Right lung (tissue), 5 donors: ENCODE results near the gene GDF9. TPM values are rescaled to one million over a fixed set of nuclear protein-coding genes. Genes with fewer than 3 reads are reported as not detected.
"Not testable (repeated sequence)": the region's sequence is repeated elsewhere in the genome, so short reads cannot be mapped to it uniquely, and the experiment has no call there.

ENCODE experiments used
- DNase-seq, 2 donors: peaks; one replicate each; pipeline ENCODE4 v3.0.0-alpha.2; 2013
- polyA plus RNA-seq, 5 donors: library from polyadenylated mRNA; unstranded; fragments of 120-200 nt; gene quantifications; one replicate each; pipeline versions ENCODE4 v1.2.1 to v1.2.3, GENCODE V29; 2013; ENCODE audit warnings: inconsistent platforms in 1 of 5, low replicate concordance in 1 of 5; ENCODE audit not compliant: insufficient read length in 5 of 5, insufficient read depth in 1 of 5

Gene GDF9
- polyA plus RNA-seq, 5 donors: 0.91 to 1.7 (median 1.6) TPM

DNA sequence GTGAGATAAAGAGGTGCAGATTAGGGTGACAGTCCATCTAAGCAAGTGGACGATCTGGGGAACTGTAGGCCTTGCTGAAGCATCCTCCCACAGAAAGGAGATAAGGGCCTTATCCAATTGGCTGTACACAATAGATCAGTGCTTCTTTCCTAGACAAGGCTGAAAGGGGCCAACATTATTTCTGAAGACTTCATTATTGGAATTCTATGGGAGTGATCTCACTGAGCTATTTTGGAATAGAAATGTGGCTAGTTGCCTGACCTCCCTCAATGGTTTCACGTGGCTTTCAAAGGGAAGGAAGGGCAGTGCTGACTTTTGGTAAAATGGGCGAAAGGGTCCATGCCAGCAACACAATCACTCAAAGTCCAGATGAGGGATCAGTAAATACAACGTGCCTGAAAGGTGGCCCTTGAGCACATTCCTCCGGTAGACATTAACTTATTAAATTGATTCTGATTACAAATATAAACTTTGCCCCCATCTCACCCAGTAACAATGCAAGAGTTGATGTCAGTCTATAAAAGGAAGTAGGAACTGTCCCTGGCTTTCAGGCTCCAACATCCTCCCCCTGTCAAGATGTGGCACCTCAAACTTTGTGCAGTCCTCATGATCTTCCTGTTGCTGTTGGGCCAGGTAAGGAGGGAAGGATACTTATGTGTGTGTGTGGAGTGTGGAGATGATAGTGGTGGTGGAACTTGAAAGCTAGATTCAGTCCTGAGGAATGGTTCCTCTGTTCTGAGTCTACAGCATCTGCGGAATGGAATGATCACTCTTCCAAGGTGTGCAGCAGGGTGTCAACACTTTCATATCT is 7.1 kb upstream of the GDF9 start, which contains the start of gene LEAP2:
TSS of gene LEAP2 (plus strand) at position 550 of the 811 bp plus-strand sequence. CDS start at position 577, 27 bp downstream.
- DNase-seq: no peak

DNA sequence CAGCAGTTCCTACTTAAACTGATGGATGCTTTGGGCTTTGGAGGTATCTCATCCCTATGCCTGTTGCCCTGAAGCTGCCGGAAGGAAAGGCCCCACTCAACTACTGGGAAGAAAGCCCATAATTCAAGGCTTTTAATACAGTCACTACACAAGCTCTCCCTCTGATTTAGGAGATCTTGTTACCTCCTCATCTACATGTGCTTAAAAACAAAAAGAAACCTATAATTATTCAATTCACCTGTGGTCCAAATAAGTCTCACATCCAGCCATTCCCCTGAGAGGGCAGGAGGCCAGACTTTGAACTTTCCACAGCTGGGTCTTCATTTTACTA is 6.5 kb upstream of the GDF9 start:
- no peak for DNase-seq

DNA sequence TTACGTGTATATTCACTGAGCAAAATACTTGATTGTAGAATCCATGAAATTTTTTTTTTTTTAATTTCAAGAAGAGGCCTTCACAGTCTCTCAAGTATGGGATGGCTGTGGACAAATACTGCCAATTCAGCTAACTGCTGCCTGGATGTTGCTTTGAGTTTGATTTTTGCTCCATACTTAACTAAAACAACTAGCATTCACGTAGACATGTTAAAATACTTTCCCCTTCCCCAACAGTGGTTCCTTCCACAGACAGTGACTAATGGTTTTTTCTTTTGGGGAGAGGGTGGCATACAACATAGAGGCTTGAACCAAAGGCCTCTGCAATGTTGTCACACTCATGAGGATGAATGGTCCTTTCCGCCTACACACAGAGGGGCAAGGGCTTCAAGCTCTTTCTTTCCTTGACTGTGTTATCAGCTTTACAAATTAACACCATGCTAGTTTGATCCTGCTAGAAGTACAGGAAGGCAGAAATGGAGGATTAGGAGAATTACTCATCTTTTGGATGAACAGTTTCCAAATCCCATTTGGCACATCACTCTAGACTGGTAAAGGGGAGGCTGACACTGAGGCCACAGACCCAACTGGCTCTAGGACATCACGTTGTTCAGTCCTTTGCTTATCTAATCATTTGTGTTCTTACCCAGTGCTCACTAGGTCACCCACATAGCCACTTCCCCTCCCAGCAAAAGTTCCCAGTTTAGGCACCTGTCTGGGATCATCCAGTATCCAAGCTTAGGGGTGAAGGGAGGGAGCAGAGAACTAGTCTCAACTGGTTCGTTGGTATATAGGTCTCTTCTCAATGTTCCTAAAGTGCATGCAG is 5.4 kb upstream of the GDF9 start:
- DNase-seq: no peak

DNA sequence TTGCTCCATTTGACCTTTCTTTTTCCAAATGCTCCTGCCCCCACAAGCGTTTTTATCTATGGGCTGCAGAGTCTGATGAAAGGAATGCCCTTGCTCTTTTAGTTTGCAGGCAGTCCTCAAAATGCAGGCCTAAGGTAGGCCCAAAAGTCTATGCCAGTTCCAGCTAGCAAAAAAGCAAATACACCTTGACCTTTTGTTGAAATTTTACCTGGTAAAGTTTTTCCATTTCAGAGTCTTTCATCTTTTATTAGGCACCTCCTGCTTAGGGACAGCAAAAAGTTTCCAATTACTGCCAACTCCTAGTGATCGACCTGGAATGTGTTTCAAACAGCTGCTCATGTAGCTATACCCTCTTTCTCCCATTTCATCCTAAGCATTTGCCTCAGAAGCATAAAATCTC is 4.5 kb upstream of the GDF9 start:
- DNase-seq: no peak

DNA sequence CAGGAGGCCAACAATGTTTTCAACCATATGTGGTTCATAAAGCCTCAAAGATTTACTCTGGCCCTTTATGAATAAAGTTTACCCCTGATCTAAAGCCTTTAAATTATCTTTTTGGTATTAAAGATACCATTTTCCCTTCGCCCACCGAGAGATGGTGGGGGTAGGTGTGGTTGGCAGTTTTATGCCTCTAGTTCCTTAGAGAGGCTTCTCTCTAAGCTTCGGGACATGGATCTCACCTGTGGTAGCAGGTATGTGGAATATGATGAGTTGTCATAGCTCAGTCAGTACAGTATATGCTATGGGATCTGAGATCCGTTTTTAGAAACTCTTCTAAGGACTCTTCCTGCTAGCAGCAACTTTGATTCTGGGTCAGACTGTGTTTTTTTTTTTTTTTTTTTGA is 2.5 kb upstream of the GDF9 start:
- no peak for DNase-seq

DNA sequence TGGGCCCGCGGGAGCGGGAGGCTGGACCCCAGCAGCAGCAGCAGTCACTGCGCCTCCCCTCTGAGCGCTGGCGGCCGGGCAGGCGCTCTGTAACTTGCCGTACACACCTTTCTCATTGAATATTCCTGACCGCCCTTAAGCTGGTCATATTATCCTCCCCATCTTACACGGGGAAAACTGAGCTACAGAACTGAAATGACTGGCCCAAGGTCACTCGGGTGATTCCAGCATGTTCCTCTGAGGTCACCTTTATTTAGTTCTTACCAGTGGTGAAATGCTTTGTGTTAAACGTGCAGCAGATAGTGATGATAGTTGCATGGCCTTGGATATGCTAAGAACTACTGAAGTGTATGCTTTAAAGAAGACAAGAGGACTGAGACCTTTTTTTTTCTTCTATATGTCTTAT is 780 bp upstream of the GDF9 start:
- no peak for DNase-seq

DNA sequence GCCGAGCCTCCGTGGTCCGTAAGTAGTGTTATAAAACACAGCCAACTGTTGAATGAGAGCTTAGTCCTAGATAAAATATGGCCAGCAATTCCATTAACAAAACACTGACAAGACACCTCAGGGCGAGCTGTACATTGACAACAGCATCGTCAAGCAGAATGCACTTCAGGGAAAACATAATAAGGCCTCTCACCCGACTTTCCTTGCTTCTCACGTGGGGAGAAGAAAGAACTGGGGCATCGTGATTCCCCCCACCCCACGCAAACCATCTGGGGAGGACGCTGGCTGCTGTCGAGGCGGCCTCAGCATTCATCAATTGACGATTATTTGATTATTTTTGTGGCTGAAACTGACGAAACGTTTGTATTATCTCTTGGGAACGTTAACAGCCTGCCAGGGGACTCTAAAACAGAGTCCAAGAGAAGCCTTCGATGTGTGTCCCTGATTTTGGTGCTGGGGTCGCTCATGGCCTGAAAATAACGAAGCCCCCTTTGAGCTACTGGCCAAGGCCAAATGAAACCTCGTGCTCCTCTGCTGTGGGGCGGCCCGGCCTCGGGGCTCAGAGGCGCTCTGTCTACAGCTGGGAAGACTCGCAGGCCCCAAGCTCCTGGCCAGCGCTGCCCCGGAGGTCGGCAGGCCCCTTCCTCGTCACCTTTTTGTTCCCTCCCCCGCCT is 464 bp downstream of the GDF9 start:
- DNase-seq: no peak

DNA sequence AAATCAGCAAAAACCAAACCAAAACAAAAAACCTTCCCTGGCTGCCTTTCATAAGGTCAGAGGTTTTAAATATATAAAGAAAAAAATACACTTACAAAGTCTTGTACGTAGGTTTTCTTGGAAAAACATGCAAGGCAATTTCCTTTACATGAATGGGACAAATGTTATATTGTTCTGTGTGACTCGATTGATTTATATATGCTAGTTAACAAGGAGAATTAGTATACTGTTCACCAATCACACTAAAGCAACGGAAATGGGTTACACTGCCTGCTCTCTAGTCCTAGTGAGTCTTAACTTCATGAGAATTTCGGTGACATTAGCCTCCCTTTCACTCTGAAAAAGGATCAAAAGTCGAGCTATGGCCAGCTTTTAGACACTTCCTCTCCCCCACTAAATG is 5.5 kb downstream of the GDF9 start:
- DNase-seq: no peak

DNA sequence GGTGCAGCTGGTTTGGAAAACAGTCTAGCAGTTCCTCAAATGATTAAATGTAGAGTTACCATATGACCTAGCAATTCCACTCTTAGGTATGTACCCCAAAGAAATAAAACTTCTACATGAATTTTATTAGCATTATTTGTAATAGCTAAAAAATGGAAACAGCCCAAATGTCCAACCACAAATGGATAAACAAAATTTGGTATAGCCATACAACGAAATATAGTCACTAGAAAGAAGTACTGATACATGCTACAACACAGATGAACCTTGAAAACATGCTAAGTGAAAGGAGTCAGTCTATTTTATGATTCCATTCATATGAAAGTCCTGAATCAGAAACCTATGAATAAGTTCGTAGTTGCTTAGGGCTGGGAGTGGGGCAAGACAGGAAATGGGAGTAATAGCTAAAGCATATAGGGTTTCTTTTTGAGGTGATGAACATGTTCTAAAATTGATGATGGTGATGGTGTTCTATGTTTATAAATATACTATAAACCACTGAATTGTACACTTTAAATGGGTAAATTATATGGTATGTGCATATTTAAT is 6.3 kb downstream of the GDF9 start:
- DNase-seq: no peak

DNA sequence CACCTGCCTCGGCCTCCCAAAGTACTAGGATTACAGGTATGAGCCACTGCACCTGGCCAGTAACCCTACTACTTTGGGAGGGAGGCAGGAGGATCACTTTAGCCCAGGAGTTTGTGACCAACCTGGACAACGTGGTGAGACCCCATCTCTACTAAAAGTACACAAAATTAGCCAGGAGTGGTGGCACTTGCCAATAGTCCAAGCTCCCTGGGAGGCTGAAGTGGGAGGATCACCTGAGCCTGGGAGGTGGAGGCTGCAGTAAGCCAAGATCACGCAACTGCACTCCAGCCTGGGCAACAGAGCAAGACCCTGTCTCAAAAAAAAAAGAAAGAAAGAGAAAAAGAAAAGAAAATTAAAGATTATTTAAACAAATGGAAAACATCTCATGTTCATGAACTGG is 10.3 kb downstream of the GDF9 start:
- DNase-seq: no peak

DNA sequence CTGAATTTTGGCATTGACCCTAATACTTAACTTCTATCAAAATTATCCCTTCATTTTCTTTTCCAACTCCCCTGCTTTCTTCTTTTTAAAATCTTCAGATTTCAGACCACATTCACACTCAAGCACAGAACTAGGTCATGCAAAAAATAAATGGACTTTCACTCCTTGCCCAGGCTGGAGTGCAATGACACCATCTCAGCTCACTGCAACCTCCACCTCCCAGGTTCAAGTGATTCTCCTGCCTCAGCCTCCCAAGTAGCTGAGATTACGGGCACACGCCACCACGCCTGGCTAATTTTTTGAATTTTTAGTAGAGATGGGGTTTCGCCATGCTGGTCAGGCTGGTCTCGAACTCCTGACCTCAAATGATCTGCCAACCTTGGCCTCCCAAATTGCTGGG is 11.3 kb downstream of the GDF9 start:
- not testable (repeated sequence) for DNase-seq

DNA sequence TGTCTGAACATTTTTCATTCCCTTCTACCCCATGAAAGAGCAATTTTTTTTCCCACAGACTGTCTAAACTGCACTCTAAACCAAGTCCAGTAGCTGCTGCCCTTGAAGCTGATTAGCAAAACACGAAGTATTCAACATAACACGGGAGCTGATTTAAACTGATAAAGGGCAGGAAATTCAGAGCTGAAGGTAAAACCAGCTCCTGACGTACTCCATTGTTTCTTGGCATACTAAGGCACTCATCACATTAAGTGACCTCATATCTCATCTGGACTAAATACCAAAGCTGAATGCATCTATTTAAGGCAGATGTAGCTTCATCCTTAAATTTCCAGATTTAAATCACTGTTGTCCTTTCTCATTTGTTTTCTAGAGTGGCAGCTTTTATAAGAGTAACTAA is 12.0 kb downstream of the GDF9 start:
- no peak for DNase-seq

DNA sequence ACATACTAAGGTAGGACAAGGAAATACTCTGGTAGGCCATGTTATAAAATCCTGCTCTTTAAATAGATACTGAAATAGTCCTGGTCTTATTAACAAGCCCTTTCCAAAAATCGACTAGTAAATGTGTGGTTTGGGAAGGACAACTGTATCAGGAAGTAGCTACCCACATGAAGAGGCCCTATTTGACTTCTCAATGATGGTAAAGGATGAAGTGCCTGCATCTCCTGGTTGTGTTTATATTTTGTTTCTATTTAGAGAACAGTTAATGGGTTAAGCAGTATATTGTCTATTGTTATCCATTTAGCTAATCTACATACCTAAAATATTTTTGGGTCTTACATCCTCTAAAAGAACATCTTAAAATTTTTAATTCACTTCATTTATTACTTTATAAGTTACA is 12.5 kb downstream of the GDF9 start:
- no peak for DNase-seq

DNA sequence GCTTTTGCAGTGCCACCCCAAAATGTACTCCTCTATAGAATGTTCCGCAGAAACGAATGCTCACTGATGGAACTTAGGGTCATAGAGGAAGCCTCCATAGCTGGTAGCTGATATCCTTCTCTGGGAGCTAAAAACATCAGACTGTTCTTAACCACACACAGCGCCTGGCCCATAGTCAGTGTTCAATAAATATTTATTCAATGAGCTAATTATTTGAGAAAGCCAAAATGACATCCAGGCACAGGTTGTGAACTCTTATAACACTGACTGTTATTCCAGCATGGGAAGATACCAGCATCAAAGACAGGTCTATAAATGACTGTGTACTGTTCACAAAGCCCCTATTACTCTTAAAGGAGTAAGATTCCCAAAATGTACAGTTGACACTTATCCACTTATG is 12.9 kb downstream of the GDF9 start:
- DNase-seq: no peak

DNA sequence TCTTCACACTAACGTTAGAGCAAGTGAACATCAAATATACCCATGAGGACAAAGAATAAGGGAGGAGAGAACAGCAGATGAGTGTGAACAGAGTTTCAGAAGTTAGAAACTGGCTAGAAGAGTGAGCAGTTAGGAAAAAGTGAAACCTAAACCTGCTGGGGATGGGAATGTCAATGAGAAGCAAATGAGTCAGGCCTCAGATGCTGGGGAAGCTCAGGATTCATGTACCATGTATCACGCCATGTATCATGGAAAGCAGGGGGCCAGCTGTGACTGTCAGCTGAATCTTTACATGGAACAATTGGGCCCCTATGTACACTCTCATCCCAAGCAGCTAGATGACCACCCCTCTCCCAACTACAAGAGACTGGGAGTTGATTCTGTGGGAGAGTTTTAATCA is 16.2 kb downstream of the GDF9 start:
- no peak for DNase-seq

DNA sequence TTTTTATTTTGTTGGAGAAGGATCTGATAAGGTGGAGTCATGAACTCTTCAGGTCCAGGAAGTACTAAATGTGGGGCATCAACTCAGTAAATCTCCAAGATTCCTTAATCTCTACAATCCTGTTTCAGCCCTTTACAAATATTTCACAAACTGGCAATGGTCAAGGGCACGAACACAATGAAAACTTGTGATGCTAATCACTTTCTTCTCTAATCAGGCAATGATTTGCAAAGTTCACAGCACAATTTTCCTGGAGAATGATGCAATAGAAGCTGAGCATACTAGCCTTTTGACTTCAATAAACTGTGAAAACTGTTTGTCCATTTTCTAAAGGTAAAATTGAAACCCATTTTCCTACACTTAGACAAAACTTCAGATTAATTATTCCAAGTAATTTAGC is 16.9 kb downstream of the GDF9 start:
- DNase-seq: no peak

DNA sequence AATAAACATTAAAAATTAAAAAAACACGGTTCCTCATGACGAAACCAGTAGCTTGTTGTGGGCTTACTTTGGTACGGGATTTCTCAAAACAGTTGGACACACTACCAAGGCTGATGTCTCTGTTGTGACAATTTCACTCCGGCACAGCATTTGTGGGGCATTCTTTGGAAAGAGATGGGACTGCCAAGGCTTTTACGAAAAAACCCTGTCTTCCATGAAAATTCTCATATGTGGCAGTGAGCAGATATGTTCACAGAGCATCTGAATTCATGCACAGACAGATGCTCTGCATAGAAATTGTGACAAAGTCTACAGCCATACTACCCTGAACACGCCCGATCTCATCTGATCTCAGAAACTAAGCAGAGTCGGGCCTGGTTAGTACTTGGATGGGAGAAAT is 18.0 kb downstream of the GDF9 start:
- DNase-seq: no peak

DNA sequence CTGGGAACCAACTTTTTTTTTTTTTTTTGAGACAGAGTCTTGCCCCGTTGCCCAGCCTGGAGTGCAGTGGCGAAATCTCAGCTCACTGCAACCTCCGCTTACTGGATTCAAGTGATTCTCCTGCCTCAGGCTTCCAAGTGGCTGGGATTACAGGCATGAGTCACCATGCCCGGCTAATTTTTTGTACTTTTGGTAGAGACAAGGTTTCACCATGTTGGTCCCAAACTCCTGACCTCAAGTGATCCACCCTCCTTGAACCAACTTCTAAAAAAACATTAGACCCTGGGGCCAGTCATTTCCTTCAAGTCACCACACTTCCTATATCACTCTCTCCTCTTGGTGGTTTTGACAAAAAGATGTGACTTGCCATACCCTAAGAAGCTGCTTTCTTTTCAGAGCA is 25.0 kb downstream of the GDF9 start:
- DNase-seq: no peak

DNA sequence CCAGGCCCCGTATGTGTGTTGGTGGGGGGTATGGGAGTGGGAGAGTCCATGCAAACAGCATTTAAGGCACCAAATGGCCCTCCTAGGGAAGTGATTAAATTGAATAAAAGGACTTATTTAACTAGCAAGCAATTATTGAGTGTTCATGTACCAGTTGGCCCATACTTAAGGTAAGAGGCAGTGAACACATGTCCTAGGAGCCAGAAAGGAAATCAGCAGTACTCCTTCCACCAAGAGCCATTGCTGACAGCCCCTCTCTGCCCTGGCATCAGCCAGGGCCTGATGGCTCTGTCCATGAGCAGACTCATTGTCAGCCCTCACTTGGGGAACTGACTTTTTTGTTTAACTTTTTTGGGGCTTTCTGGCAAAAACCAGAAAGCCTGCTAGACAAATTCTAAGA is 25.4 kb downstream of the GDF9 start:
- DNase-seq: no peak

DNA sequence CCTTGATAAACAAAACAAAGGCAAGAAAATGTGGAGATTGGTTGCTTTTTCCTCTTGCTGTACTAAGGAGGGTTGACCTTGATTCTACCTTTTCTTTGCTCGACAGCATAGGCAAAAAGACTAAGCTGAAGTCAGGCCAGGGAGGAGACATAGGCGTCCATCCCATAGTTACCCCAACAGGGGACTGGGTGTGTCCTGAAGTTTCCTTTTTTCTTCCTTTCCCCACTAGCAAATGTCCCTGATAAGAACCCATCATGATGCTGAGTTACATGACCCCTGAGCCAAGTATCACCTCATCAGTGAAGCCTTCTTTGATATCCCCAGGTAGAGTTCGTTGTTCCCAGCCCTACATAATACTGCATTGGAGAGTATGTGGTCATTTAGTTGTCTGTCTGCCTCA is 26.0 kb downstream of the GDF9 start:
- no peak for DNase-seq

DNA sequence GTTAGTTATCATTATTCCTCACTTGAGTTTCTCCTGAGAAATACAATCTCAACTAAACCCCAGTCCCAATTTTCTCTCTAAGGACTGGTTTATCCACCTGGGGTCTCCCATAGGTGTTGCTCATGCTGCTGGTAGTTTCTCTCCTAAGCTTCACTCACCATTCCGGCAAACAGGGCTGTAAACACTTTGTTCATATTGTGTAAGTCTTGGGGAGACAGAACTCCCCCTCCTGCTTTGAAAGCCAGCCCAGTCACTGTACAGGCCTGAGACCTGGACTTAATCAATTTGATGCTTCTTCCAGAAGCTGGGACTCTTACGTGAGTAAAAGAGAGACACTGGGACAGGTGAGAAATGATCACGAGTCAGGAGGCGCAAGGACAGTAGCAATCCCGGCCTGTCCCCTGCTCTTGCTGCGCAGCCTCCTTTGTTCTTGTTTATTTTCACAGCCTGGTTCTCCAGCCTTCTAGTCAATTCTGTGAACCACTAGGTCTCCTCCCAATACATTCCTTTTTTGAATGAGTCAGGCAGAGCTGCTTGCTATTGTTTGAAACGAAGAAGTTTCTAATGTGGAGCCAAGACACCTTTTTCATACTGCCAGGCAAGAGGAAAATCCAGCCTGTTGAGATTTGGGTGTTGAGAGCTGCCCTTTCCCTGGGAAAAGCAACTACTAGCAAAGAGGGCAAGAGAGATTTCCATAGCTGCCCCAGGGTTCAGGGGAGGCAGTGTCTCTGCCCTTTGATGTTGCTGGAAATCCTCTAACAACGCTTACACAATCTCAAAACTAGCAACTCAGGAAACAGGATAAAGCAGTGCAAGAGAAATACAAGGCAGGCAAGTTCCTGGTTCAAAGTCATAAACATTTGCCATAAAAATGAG is 26.6 kb downstream of the GDF9 start:
- DNase-seq: no peak
